ENCODE data around the gene SEMA3E.
"Not testable (repeated sequence)": the region's sequence is repeated elsewhere in the genome, so short reads cannot be mapped to it uniquely, and the experiment has no call there.

The SEMA3E gene

GRCh38 chr7:83476511-83477050, 172.4 kb downstream of the SEMA3E start:
- TF ChIP-seq POLR2A (IDR thresholded peaks at IDR 0.05; ENCODE audit: low read depth, low read length): no peak
- FAIRE-seq (no peak), DNase-seq (ENCODE audit: insufficient read length) (no peak)

- FAIRE-seq: no peak
- no peak for TF ChIP-seq POLR2A (IDR thresholded peaks at IDR 0.05; ENCODE audit: low read depth, low read length)
- TF ChIP-seq TAF1 (IDR thresholded peaks at IDR 0.05; ENCODE audit: borderline replicate concordance, low read depth, low read length): no peak
- no peak for TF ChIP-seq POLR2AphosphoS5 (IDR thresholded peaks at IDR 0.05; ENCODE audit: low read depth, low read length)
- DNase-seq (ENCODE audit: insufficient read length): no peak
These were observed 173.5 kb downstream of the SEMA3E start for GRCh38 chr7:83475420-83475819.

- no peak for FAIRE-seq
- no peak for DNase-seq (ENCODE audit: insufficient read length)
- TF ChIP-seq POLR2A (IDR thresholded peaks at IDR 0.05; ENCODE audit: low read depth, low read length): no peak
- TF ChIP-seq POLR2AphosphoS5 (IDR thresholded peaks at IDR 0.05; ENCODE audit: low read depth, low read length): no peak
These were observed 176.6 kb downstream of the SEMA3E start for GRCh38 chr7:83472376-83472775.

GRCh38 chr7:83469491-83469890, 179.4 kb downstream of the SEMA3E start:
- TF ChIP-seq POLR2AphosphoS5 (IDR thresholded peaks at IDR 0.05; ENCODE audit: low read depth, low read length) (no peak), POLR2A (IDR thresholded peaks at IDR 0.05; ENCODE audit: low read depth, low read length) (no peak), TAF1 (IDR thresholded peaks at IDR 0.05; ENCODE audit: borderline replicate concordance, low read depth, low read length) (no peak)
- DNase-seq (ENCODE audit: insufficient read length): no peak
- FAIRE-seq: no peak

- DNase-seq (ENCODE audit: insufficient read length) (no peak), FAIRE-seq (no peak)
- TF ChIP-seq TAF1 (IDR thresholded peaks at IDR 0.05; ENCODE audit: borderline replicate concordance, low read depth, low read length) (no peak), POLR2A (IDR thresholded peaks at IDR 0.05; ENCODE audit: low read depth, low read length) (no peak), POLR2AphosphoS5 (IDR thresholded peaks at IDR 0.05; ENCODE audit: low read depth, low read length) (no peak)
These were observed 179.9 kb downstream of the SEMA3E start for GRCh38 chr7:83469076-83469475.

GRCh38 chr7:83468251-83468739, 180.6 kb downstream of the SEMA3E start:
- no peak for FAIRE-seq
- no peak for TF ChIP-seq POLR2A (IDR thresholded peaks at IDR 0.05; ENCODE audit: low read depth, low read length)
- TF ChIP-seq TAF1 (IDR thresholded peaks at IDR 0.05; ENCODE audit: borderline replicate concordance, low read depth, low read length): no peak
- TF ChIP-seq POLR2AphosphoS5 (IDR thresholded peaks at IDR 0.05; ENCODE audit: low read depth, low read length): no peak
- peak; percentile 8 for DNase-seq (ENCODE audit: insufficient read length)

- DNase-seq (ENCODE audit: insufficient read length): no peak
- no peak for FAIRE-seq
These were observed 181.4 kb downstream of the SEMA3E start for GRCh38 chr7:83467493-83467892.

GRCh38 chr7:83466956-83467355, 182.0 kb downstream of the SEMA3E start:
- TF ChIP-seq POLR2AphosphoS5 (IDR thresholded peaks at IDR 0.05; ENCODE audit: low read depth, low read length) (no peak), TAF1 (IDR thresholded peaks at IDR 0.05; ENCODE audit: borderline replicate concordance, low read depth, low read length) (no peak), POLR2A (IDR thresholded peaks at IDR 0.05; ENCODE audit: low read depth, low read length) (no peak)
- DNase-seq (ENCODE audit: insufficient read length) (no peak), FAIRE-seq (no peak)

More at GRCh38 chr7:83467493-83467892, 181.4 kb downstream of the SEMA3E start:
- TF ChIP-seq TAF1 (IDR thresholded peaks at IDR 0.05; ENCODE audit: borderline replicate concordance, low read depth, low read length) (no peak), POLR2AphosphoS5 (IDR thresholded peaks at IDR 0.05; ENCODE audit: low read depth, low read length) (no peak), POLR2A (IDR thresholded peaks at IDR 0.05; ENCODE audit: low read depth, low read length) (no peak)

- DNase-seq (ENCODE audit: insufficient read length): no peak
- TF ChIP-seq TAF1 (IDR thresholded peaks at IDR 0.05; ENCODE audit: borderline replicate concordance, low read depth, low read length): no peak
- no peak for FAIRE-seq
These were observed 182.6 kb downstream of the SEMA3E start for GRCh38 chr7:83466187-83466923.

GRCh38 chr7:83465643-83466042, 183.3 kb downstream of the SEMA3E start:
- TF ChIP-seq TAF1 (IDR thresholded peaks at IDR 0.05; ENCODE audit: borderline replicate concordance, low read depth, low read length): no peak
- TF ChIP-seq POLR2A (IDR thresholded peaks at IDR 0.05; ENCODE audit: low read depth, low read length): no peak
- no peak for TF ChIP-seq POLR2AphosphoS5 (IDR thresholded peaks at IDR 0.05; ENCODE audit: low read depth, low read length)
- no peak for DNase-seq (ENCODE audit: insufficient read length)
- no peak for FAIRE-seq

- not testable (repeated sequence) for DNase-seq (ENCODE audit: insufficient read length); FAIRE-seq
These were observed 187.1 kb downstream of the SEMA3E start for GRCh38 chr7:83461820-83462219.

GRCh38 chr7:83459930-83460653, 188.8 kb downstream of the SEMA3E start:
- FAIRE-seq; DNase-seq (ENCODE audit: insufficient read length): not testable (repeated sequence)

- not testable (repeated sequence) for FAIRE-seq; DNase-seq (ENCODE audit: insufficient read length)
These were observed 189.6 kb downstream of the SEMA3E start for GRCh38 chr7:83459101-83459929.

All from GM12892 (cell line).